GM19240 (cell line): ENCODE results near the gene PPP1R10.
A peak's percentile ranks its signal among the peaks of the same experiment; 100 is the strongest.

ENCODE experiments used
- DNase-seq: peaks from one replicate; pipeline ENCODE4 v3.0.0; 2011; ENCODE audit warnings: low spot score; ENCODE audit not compliant: insufficient read length

PPP1R10 gene

DNA sequence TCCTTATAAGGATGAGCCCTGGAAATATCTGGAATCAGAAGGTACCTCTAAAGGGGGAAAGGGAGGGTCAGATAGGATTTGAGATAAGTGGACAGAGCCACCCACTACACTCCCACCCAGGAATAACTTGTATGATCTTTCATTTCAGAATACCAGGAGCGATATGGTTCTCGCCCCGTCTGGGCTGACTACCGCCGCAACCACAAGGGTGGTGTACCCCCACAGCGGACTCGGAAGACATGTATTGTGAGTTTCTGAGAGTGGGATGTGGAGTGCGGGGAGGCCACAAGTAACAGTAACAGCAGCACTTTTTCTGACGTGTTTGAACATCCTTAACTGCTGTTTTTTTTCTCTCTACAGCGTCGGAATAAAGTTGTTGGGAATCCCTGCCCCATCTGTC is 2.5 kb upstream of the PPP1R10 start:
- DNase-seq: no peak

DNA sequence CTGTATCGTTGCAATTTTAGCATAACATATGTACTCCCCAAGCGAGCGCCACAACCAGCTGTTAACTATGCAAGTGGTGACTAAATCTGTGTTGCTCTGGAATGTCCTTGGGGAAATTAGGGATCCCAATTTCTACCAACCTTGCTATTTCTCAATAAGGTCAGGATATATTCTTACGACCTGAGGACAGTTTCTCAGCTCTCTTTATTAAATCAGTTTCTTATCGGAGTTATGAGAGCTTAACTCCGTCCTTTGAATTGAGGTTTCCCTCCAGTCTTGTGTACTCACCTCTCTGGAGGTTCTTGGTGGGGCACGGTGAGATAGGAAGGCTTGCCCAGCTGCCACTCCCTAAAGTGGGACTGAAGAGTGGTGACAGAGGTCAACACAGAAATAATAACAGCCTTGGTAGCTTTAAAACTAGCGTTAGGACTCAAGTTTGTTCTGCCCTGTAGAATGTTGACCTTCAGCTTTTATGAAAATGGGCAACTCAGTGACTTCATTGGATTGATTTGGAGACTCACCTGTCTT is 1.3 kb upstream of the PPP1R10 start:
- DNase-seq: no peak

DNA sequence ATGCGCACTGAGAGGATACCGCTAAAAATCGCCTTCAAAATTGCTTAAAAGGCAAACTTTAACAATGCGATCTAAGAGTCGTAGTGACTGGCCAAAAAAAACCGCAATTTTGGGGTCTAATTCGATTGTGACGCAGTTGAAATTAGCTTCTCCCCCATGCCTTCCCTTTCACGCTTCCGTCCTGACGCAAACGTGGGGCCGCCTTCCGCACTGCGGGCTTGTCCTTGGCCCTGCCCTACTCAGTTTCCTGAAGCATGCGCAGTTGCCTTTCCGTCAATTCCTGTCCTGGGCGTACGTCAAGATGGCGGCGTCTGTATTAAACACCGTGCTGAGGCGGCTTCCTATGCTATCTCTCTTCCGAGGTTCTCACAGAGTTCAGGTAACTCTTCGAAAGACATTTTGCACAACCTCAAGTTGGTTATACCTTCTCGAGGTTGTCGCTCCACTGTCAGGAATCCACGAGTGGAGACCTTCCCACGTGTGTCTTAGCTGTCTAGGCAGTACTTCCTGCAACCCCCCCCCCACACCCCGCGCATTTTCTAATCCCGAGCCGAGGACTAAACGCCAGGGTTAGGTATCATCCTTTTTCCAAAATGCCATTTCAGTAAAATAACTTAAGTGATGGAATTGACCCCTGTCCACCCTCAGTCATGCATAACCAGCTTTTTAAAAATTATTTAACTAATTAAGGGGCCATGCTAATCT is 674 bp upstream of the PPP1R10 start, which contains the start of gene MRPS18B:
Gene MRPS18B, plus strand, starts transcription at position 276 of the 705 bp plus-strand sequence. Its CDS starts 26 bp downstream, at position 302.
- DNase-seq: peak; percentile 77

DNA sequence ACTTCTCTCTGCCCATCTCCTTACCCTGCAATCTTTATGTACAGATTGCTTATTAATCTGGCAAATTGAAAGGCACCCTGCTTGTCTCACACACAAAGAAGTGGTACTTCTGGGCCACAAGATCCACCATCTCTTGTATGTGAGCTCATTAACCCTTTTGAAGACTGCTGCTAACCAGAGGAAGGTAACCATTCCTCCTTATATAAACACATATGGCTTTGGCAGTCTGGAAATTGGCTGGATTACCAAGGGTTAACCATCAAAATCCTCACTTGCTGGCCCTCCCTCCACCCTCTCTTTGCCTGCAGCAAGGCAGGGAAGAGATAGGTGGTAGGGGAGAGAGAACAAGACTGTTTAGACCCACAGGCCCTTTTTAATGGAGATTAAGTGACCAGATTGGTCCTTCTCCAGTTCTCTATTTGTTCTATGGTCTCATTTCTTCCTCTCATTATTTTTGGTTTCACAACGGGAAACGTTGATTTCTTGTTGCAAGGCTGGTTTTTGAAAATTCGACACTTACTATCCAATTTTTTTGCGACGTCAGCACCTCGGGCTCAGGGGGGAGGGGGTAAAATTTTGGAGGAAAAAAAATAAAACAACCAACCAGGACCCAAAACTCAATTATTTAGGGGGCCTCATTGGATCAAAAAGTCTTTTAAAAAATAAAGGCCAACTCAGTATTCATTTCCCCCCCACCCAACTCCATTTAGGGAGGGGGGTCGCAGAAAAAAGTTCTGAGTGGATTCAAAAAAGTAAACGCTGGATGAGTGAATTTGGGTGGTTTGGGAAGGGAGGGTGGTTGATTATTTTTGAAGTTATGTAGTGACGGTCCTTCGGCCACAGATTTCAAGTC is 859 bp downstream of the PPP1R10 start:
- no peak for DNase-seq

DNA sequence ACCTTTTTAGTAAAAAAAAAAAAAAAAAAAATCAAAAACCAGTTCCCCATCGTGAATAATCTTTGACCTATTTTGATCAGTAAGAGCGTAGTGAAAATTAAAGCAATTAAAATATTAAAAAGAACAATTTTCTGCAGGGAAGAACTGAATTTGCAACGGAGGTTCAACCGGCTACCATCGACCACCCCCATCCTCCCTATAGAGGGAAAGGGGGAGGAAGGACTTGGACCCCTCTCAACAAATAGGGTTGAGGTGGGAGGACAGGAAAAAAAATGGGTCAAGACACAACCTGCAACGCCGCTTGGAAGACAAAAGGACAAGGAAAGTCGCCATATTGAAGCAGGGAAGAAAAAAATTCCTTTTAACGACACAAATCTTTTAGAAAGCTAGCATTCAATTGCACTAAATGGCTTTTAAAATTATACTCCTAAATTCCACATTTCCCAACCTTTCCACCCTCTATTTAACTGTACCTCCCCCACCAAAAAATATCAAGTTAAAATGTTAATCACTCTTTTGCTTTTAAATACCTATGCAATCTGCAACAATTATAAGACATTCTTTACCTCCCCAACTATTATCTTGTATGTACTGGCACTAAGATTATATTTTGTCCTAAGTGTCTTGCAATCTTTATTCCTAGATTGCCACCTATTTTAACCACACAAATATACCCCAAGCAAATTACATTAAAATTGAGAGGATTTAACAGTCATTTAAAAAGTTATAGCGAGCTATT is 1.7 kb downstream of the PPP1R10 start:
- no peak for DNase-seq

DNA sequence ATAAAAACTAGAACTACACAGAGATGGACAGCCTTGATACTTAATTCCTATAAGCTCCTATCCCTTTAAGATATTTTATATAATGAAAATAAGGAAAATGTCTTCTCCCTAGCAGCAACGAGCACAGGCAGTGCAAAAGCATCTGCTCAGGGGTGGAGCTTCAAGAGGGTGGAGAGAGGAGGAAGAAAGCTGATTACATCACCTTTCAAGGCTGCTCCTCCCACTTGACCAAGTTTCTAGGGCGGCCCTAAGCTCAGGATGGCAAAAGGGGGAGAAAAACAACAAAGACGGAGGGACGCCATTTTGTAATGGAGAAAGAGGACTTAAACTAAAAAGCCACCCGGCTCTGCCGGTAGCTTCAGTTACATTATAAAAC is 2.2 kb downstream of the PPP1R10 start:
- peak; percentile 65 for DNase-seq

DNA sequence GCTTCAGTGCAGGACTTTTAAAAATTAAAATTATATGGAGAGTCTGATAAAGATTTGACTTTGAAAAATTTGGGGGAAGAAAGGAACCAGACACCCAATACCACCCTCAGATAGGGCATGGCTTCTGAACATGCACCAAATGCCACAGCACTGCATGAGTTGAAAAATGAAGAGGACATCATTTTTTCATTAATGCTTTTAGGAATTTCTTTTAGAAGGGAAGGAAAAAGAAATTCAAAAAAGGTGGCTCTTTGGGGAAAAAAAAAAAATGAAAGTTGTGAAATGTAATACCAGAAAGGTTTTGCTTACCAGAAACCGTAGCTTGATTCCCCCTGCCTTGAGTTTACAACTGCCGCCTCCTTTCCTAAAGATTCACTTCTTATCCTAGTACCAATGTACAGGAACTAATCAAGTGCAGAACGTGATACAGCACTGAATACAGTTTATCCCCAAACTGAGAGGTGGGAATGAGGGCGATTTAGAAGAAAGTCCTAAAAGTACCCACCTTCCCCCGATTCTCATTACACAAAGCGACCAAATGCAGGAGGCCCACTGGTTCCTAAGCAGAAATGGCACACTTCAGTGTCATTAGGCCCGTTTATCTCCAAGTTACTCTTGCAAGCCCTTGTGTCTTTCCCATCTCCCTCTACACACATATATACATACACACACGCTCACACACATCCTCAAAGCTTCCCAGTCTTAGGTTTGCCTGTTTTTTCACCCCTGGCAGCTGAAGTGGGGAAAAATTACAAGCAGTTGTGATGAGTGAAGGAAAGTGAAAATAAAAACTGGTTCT is 2.8 kb downstream of the PPP1R10 start:
- DNase-seq: no peak

DNA sequence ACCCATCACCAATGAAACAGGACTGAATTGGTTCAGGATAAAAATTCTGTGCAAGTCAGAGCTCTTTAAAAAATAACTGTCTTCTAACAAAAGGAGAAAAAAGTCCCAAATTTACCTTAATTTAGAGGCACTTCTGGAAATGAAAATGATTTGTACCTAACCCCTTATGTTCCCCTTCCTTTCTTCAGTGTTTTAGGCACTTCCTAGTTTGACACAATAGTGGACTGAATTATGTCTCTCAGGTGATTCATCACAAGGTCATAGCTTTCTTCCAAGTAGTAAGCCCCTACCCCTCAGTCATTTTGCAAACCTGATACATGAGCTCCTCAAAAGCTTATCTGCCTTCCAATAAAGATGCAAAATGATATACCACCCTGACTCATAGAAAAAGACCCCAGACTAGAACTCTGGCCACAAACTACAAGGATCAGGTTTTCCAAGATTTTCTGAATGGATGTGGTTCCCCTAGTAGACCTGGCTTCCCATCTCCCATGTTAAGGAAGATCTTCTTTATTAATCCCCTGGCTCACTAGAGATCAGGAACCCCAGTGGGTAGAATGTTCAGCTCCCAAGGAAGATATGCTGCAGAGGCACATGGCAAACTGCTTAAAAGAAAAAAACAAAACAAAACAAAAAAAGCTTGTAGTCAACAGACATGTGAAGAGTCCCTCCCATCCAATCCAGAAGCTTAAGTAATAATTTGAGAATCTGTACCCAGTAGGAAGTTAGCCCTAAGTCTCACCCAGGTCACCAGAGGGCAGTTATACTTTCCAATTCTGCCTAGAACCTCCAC is 3.6 kb downstream of the PPP1R10 start:
- DNase-seq: no peak

DNA sequence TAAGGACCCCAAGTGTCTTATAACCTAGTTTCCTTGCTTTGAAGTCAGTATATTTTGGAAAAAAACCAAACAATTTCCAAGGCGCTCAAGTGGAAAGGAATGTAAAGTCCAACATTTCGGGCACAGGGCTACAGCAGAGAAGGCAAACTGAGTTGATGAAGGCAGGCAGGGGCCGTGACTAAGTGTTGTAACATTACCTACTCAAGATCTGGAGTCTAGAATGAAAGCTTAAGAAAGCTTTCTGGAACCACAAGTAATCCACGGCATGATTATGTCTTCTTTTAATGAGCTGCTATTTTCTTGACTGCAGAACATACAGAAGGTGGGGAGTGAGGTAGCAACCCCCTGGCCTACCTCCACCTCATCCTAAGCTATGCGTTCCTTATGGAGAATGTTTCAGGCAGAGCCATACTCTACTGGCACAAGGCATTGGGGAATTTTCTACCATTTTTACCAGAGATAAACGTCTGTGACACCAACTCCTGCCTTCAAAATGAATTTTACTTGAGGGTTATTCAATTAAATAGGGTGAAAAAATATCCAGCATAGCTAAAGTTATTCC is 4.3 kb downstream of the PPP1R10 start:
- DNase-seq: no peak

DNA sequence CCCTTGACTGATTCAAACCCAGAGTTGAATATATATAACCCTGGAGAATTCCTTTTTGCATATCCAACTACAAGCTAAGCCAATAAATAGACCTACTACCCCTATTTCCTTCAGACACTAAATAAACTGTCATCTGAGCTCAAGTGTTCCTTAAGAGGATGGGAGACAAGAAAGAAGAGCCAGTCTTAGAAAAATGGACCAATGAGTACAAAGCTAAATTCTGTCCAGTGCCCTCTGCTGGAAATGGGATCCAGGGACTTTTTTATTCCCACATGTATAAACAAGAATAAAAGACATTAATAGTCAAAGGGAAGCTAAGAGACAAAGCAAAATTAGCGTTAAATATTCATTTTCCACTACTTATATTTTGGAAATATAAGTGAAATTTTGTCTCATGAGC is 4.8 kb downstream of the PPP1R10 start:
- DNase-seq: no peak

DNA sequence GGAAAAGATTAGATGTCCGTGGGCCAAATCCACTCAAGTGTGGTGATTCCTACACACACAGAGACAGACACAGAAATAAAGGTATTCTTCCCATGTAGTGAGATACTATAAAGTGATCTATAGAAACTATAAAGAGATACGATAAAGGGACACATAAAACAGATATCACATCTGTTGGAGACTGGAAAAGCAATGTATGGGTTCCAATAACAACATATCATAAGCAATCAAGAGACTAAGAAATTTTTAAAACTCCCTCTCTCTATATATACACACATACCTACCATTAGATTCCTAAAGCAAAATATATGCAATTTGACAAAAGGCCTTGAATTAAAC is 5.2 kb downstream of the PPP1R10 start:
- no peak for DNase-seq

DNA sequence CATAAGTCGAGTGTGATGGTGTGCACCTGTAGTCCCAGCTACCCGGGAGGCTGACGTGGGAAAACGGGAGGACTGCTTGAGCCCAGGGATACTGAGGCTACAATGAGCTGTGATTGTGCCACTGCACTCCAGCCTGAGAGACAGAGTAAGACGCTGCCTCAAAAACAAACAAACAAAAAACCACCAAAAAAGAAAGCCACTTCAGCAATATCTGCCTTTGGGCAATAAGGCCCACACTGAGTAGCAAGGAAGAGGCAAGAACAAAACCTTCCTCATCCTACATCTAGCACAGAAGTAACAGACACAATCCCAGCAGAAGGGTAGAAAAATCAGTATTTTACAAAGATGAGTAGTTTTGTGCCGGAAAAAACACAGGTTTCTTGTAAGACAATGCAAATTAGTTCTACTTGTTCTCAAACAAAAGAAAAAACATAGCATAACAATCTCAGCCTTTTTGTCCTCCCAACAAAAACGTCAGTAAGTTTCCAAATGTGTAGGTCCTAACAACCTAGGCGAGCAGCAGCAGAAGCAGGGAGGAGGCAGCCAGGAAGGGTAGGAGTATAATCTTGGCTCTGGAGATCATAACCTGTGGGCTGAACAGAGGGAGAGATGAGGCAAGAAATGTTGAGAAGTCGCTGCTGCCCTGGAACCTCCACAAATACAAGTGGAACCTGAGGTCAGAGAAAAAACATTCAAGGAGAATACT is 5.7 kb downstream of the PPP1R10 start:
- DNase-seq: no peak

DNA sequence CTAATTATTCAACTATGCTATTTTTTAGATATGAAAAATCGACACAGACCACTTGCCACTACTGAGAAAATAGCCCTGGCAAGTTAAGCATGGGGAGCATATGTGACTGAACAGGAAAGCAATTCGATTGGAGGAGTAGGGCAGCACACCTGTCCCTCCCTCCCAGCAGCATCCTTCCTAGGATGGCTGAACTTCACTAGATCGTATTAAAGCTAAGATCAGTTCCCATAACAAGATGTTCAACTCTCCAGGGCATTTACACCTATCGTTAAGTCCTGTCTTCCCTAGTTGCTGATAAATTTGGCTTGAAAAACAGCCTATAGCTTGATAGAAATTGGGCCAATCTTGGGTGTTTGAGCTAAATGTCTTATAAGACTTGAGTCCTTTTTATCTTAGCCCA is 7.0 kb downstream of the PPP1R10 start:
- DNase-seq: no peak

DNA sequence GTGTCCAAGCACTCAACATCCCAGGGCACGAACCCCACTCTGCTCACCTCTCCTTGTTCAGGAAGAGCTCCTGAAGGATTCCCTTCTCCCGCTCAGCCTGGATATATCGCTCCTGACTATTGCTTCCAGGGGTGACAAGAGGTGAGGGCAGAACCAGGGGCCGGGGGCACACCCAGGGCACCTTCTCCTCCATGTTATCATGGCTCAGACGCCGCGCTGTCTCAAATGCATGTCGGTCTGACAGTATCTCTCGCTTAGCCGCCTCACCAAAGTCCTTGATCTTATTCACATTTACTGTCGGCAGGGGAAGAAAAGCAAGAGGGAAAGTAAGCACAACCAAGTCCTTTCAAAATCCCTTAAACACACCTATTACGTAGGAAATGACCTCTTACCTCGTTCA is 13.1 kb downstream of the PPP1R10 start:
- no peak for DNase-seq

DNA sequence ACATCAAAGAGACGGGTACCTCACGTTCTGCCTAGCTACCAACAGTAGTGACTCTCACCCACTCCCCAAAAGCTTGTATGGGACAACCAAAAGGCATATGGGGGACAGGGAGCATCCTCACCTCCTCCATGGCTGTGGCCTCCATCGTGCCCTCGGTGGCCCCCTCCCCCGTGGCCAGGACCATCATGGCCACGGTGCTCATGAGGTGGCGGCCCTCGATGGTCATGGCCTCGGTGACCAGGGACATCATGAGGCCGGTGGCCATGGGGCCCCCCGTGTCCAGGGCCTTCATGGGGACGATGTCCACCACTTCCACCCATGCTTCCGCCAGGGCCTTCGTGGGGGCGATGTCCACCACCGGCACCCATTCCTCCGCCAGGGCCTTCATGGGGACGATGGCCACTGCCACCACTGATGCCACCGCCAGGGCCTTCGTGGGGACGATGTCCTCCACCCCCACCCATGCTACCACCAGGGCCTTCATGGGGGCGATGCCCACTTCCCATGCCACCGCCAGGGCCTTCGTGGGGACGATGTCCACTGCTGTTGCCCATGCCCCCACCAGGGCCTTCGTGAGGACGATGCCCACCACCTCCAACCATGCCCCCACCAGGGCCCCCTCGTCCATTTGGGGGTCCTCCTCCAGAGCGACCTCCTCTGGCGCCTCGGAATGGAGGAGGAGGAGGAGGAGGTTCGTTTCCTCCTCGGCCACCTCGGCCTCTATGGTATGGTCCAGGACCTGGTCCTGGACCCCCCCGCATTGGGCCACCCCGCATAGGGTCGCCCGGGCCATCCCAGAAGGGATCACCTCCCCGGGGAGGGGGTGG is 15.0 kb downstream of the PPP1R10 start:
- DNase-seq: no peak

DNA sequence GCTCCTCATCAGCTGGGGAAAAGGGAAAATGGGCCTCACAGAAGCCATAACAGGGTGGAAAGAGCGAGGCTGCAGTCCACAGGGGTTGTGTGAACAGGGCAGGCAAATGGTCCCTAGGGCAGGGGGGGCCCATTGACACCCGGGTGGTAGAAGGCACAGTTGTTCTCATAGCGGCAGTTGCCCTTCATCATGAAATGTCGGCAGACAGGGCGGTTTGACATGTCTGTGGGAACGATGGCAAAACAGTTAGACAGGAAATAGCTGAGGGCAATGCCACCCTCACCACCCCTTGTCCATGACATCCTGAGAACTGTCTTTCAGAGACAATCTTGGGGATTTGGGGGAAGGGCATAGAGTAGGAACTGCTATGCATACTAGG is 15.6 kb downstream of the PPP1R10 start:
- DNase-seq: no peak

DNA sequence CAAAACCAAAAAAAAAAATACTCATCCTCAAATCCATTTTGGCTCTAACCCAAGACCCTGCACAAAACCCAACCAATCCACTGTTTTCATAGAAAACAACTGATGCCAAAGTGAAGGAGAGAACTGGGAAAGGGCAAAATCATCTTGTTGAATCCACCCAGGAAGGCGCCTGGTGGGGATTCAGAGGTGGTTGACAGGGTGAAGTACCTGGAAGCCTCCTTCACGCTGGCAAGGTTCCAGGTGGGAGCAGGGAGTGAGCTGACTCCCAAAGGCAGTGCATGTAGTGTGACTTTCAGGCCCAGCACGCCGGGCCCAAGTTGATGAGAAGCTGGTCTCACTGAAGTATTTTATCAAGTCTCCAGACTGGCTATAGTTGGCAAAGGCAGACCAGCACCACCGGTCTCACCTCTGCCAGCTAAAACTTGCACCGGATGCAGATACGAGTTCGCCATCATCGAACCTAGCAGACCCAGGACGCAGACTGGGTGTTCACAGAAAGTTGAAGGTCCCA is 16.5 kb downstream of the PPP1R10 start:
- no peak for DNase-seq

DNA sequence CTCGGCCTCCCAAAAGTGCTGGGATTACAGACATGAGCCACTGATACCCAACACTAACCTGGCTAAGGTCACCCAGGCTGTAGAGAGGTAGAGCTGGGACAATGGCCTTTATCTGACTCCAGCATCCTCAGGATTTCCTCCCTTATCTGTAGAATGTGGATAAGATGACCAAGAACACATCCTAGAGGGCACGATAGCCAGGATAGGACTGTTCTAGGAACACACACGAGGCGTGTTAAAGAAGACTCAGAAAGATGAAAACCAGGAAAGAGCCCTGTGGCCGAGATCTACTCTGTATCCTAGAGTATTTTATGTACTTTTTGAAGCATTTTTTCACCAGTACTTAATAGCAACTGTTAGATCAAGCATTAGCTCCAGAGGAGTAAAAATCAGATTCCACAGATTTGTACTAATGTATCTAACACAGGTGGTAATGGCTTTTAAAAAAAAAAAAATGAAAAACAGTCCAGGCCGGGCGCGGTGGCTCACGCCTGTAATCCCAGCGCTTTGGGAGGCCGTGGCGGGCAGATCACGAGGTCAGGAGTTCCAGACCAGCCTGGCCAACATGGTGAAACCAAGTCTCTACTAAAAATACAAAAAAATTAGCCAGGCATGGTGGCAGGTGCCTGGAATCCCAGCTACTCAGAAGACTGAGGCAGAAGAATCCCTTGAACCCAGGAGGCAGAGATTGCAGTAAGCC is 17.3 kb downstream of the PPP1R10 start:
- DNase-seq: no peak
